Keratinocyte (primary cell): Measurements from ENCODE around the gene CSGALNACT2.

Source experiments
- EZH2 ChIP-seq: IDR thresholded peaks from one replicate; pipeline ENCODE4 v1.6.1; 2012; ENCODE audit warnings: inconsistent platforms, mild to moderate bottlenecking, low read length, moderate library complexity
- TF ChIP-seq, protein P1 (sequence below), 3 experiments: IDR thresholded peaks in 1 of 3; conservative IDR thresholded peaks in 1 of 3; optimal IDR thresholded peaks in 1 of 3; 2 replicates in 2 of 3; 3 replicates in 1 of 3; pipeline versions ENCODE3 to v1.5.1; 2011; ENCODE audit warnings: low read length in 3 of 3, mild to moderate bottlenecking in 3 of 3, moderate library complexity in 2 of 3, control low read depth in 1 of 3, inconsistent platforms in 1 of 3; ENCODE audit not compliant: insufficient read depth in 2 of 3; ENCODE audit errors: extremely low read depth in 1 of 3

- TF ChIP-seq EZH2, result no peak
- TF ChIP-seq, protein P1, sequence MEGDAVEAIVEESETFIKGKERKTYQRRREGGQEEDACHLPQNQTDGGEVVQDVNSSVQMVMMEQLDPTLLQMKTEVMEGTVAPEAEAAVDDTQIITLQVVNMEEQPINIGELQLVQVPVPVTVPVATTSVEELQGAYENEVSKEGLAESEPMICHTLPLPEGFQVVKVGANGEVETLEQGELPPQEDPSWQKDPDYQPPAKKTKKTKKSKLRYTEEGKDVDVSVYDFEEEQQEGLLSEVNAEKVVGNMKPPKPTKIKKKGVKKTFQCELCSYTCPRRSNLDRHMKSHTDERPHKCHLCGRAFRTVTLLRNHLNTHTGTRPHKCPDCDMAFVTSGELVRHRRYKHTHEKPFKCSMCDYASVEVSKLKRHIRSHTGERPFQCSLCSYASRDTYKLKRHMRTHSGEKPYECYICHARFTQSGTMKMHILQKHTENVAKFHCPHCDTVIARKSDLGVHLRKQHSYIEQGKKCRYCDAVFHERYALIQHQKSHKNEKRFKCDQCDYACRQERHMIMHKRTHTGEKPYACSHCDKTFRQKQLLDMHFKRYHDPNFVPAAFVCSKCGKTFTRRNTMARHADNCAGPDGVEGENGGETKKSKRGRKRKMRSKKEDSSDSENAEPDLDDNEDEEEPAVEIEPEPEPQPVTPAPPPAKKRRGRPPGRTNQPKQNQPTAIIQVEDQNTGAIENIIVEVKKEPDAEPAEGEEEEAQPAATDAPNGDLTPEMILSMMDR (optimal IDR thresholded peaks at IDR 0.05 in 1 of 3, IDR thresholded peaks at IDR 0.05 in 1 of 3, conservative IDR thresholded peaks at IDR 0.05 in 1 of 3; ENCODE audit: extremely low read depth in 1 of 3, insufficient read depth in 2 of 3, low read length in 3 of 3), result no peak
These were observed 39.4 kb downstream of the CSGALNACT2 start for GRCh38 chr10:43177595-43177994.
